ENCODE measurements around the gene SHROOM4.

DNA sequence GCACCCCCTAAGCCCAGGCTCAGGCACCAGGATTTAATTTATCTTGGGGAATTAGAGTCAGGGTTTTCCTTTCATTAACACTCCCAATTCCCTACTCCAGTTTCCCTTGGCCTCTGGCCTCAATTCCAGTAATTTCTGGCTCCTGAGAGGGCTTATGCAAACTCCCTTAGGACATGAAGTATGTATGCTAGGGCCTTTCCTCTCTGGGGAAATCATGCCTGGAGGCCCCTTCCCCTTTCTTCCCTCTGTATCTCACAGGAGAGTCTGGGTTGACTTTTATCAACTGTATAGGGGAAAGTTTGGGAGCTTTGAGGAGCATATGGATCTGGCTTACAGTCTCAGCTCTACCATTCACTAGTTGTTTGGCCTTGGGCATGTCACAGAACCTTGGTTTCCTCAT lies 169.5 kb downstream of the SHROOM4 start:
- TF ChIP-seq CTCF (conservative IDR thresholded peaks at IDR 0.05; ENCODE audit: low read length) (no peak), EZH2phosphoT487 (IDR thresholded peaks at IDR 0.05; ENCODE audit: borderline replicate concordance, low read depth, low read length) (no peak)
